VCaP (cell line): ENCODE data around the gene CFAP45.

Source experiments
- H3K27ac ChIP-seq: fragments of 450-650 bp; 2 replicates; pipeline ENCODE4 v1.5.1; 2017
- TF ChIP-seq, protein P1 (sequence below): fragments of 450-650 bp; conservative IDR thresholded peaks from 2 replicates; pipeline ENCODE4 v1.5.1; 2017; ENCODE audit warnings: mild to moderate bottlenecking, moderate library complexity

Gene CFAP45

GRCh38 chr1:159849626-159850366 is 50.2 kb downstream of the CFAP45 start:
- no peak overlapping the region for H3K27ac ChIP-seq
- TF ChIP-seq, protein P1, sequence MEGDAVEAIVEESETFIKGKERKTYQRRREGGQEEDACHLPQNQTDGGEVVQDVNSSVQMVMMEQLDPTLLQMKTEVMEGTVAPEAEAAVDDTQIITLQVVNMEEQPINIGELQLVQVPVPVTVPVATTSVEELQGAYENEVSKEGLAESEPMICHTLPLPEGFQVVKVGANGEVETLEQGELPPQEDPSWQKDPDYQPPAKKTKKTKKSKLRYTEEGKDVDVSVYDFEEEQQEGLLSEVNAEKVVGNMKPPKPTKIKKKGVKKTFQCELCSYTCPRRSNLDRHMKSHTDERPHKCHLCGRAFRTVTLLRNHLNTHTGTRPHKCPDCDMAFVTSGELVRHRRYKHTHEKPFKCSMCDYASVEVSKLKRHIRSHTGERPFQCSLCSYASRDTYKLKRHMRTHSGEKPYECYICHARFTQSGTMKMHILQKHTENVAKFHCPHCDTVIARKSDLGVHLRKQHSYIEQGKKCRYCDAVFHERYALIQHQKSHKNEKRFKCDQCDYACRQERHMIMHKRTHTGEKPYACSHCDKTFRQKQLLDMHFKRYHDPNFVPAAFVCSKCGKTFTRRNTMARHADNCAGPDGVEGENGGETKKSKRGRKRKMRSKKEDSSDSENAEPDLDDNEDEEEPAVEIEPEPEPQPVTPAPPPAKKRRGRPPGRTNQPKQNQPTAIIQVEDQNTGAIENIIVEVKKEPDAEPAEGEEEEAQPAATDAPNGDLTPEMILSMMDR = no peak

DNA sequence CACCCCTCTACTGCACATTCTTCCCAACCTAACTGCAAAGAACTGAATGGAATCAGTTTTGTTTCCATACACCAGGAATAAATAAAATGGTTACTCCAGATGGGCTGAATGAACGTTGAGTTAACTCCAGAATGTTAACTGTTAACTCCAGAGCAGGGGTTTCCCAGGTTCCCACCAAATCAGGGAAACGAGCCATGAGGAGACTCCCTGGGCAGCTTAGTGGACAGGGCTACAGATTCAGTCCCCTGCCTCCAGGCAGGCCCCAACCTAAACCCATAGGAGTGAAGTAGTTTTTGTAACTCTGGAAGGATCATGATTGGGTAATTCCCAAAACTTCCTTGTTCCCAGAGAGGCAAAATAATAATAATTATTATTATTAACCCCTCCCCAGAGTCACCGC is 51.6 kb downstream of the CFAP45 start:
- TF ChIP-seq, protein P1 = no peak
- H3K27ac ChIP-seq = no peak overlapping the region

DNA sequence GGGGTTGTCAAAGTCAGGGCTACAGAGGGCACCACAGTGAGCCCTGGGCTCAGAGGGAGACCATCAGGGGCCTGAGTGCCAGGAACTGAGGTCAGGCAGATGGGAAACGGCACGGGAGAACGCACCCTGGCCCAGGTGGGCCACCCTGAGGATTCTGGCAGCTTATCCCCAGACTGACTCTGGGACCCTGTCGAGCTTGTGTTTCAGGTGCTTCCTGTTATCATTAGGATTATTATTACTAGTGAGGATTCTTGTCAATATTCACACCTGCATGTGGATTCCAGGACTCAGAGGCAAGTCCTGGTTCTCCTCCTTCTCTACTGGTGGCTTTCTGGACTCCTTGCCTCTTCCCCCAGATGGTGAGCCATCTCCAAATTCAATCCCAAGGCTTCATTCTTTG is 52.7 kb downstream of the CFAP45 start:
- TF ChIP-seq, protein P1 = no peak

GRCh38 chr1:159845751-159846629 is 54.0 kb downstream of the CFAP45 start:
- TF ChIP-seq, protein P1 = no peak
- H3K27ac ChIP-seq = no peak overlapping the region

More for the DNA sequence above, 52.7 kb downstream of the CFAP45 start:
- H3K27ac ChIP-seq = no peak overlapping the region

GRCh38 chr1:159843459-159843858 is 56.5 kb downstream of the CFAP45 start:
- TF ChIP-seq, protein P1 = no peak
- no peak overlapping the region for H3K27ac ChIP-seq

DNA sequence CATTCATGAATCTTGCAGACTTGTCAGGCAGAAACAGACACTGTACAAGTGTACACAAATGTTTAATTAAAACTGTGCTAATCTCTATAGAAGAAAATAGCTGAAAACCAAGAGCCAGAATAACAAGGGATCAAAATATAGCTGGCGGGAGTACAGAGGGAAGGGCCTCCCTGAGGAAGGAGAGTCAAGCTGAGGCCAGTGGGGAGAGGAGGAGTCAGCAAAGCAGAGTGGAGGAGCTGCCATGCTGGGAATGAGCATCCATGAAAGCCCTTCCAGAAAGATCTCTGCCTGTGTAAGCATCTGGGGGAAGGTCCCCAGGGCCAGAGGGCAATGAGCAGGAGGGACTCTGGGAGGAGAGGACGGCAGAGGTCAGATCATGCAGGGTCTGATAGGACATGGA is 58.2 kb downstream of the CFAP45 start:
- TF ChIP-seq, protein P1 = no peak
- no peak overlapping the region for H3K27ac ChIP-seq

GRCh38 chr1:159839116-159839849 is 60.7 kb downstream of the CFAP45 start:
- TF ChIP-seq, protein P1 = no peak
- H3K27ac ChIP-seq = no peak overlapping the region
